Astrocyte of the cerebellum (primary cell): Measurements from ENCODE around the gene ISG15.
"Not testable (repeated sequence)": the region's sequence is repeated elsewhere in the genome, so short reads cannot be mapped to it uniquely, and the experiment has no call there.

Experiments used
- DNase-seq: peaks from one replicate; pipeline ENCODE4 v3.0.0-alpha.2; 2011; ENCODE audit warnings: low read depth
- H3K4me3 ChIP-seq: 2 replicates; pipeline ENCODE4 v1.5.1; 2011; ENCODE audit warnings: mild to moderate bottlenecking, low read depth, low read length, moderate library complexity
- in situ Hi-C: cut with HindIII; loops from 2 replicates; pipeline ENCODE4 v1.10.0; 2017; ENCODE audit warnings: low sequenced_read_pairs
- TF ChIP-seq, protein P1 (sequence below): IDR thresholded peaks from 2 replicates; pipeline ENCODE4 v1.5.1; 2012; ENCODE audit warnings: low read length, low read depth, moderate library complexity, mild to moderate bottlenecking; ENCODE audit errors: missing control alignments

ISG15 gene

DNA sequence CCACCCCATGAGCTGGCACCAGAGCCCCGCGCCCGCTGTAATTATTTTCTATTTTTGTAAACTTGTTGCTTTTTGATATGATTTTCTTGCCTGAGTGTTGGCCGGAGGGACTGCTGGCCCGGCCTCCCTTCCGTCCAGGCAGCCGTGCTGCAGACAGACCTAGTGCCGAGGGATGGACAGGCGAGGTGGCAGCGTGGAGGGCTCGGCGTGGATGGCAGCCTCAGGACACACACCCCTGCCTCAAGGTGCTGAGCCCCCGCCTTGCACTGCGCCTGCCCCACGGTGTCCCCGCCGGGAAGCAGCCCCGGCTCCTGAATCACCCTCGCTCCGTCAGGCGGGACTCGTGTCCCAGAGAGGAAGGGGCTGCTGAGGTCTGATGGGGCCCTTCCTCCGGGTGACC is 41.7 kb downstream of the ISG15 start:
- no peak for DNase-seq
- TF ChIP-seq, protein P1, sequence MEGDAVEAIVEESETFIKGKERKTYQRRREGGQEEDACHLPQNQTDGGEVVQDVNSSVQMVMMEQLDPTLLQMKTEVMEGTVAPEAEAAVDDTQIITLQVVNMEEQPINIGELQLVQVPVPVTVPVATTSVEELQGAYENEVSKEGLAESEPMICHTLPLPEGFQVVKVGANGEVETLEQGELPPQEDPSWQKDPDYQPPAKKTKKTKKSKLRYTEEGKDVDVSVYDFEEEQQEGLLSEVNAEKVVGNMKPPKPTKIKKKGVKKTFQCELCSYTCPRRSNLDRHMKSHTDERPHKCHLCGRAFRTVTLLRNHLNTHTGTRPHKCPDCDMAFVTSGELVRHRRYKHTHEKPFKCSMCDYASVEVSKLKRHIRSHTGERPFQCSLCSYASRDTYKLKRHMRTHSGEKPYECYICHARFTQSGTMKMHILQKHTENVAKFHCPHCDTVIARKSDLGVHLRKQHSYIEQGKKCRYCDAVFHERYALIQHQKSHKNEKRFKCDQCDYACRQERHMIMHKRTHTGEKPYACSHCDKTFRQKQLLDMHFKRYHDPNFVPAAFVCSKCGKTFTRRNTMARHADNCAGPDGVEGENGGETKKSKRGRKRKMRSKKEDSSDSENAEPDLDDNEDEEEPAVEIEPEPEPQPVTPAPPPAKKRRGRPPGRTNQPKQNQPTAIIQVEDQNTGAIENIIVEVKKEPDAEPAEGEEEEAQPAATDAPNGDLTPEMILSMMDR: no peak
- in situ Hi-C loops: no loop called here
- H3K4me3 ChIP-seq: no peak overlapping the region

GRCh38 chr1:1055841-1056736 is 42.8 kb downstream of the ISG15 start:
- no peak for DNase-seq
- TF ChIP-seq, protein P1: no peak
- no peak overlapping the region for H3K4me3 ChIP-seq
- in situ Hi-C loops: no loop called here

- DNase-seq, H3K4me3 ChIP-seq, in situ Hi-C loops: not testable (repeated sequence)
Measured at GRCh38 chr1:1057769-1058087, 44.4 kb downstream of the ISG15 start.

DNA sequence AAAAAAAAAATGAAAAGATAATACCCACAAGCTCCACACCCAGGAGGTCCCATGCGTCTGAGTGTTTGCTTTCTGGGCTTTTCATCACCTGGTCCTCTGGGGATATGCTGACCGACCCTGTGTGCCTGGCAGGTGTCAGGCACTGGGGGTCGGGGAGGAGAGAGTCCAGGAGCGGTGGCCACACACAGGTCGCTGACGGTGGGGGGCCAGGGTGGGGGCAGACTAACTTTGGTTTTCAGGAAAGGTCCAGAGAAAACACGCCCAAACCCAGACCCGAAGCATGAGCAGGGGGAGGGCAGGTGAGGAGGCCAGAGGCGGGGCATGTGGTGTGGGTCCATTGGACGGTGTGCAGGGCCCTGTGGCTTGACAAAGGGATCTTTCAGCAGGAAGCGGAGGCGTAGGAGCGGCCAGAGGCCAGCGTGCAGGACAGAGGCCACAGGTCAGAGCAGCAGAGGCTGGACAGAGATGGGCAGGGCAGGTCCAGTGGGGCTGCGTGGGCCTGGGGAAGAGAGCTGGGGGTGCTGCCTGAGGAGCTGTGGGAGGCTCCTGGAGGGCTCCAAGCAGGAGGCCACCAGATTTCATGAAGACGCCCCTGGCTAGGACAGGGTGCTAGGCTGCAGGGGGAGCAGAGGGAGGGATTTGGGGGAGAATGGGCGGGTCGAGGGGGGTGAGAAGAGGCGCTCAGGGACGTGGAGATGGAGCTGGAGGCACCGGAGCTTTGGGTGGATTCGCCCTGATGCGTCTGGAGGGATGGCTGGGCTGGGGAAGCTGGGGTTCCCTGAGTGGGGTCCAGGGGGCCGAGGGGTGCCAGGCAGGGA is 45.0 kb downstream of the ISG15 start:
- TF ChIP-seq, protein P1: no peak
- no peak overlapping the region for H3K4me3 ChIP-seq
- in situ Hi-C loops: no loop called here
- no peak for DNase-seq

DNA sequence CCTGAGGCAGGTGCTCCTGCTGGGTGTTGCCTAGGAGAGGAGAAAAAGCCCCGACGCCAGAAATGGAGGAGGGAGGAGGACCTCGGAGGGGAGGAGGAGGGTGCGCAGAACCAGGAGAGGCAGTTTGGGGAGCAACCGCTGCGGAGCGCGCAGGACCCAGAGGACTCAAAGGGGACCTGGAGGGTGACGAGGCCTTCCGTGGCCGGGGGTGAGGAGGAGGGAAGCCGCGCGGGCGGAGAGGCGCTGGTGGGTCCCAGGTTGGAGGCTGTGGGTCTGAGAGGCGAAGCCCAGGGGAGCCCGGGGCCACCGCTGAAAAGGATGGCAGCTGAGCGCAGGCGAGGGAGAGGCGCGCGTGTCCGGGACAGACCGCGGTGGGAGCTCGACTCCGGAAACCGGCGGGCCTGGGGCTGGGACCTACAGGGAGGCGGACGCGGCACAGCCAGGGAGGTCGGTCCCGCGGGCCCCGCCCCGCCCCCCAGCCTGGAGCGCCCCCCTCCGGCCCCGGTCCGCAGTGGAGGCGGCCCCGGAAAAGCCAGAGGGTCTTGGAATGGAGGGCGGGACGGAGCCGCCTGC is 45.7 kb downstream of the ISG15 start:
- no peak for DNase-seq
- in situ Hi-C loops: no loop called here
- TF ChIP-seq, protein P1: peak; percentile 16
- H3K4me3 ChIP-seq: peak overlapping the region; percentile 57

DNA sequence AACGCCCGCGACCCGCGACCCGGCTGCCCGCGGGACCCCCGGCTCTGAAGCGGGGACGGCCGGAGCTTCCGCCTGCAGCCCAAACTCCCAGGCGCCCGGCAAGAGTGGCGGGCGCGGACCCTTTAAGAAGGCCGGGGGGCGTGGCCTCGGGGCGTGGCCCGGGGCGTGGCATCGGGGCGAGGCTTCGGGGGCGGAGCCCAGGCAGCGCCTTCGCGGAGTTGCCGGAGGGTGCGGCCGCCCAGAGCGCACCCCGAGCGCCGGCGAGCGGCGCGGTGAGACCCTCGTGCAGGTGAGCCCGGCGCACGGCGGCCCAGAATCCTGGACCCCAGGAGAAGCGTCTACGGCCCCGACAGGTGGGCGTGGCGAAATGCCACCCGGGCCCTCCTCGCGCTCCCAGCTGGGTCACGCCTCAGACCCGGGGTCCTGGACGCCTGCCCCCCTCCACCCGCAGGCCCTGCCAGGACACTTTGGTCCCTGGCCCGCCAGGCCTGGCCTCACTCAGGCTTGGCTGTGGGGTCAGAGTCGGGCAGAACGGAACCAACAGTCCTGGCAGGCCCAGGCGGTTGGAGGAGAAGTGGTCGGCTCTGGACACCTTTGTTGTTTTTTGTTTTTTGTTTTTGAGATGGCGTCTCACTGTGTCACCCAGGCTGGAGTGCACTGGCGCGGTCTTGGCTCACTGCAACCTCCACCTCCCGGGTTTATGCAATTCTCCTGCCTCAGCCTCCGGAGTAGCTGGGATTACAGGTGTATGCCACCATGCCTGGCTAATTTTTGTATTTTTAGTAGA is 46.4 kb downstream of the ISG15 start:
- in situ Hi-C loops: no loop called here
- peak overlapping the region; percentile 57 for H3K4me3 ChIP-seq
- TF ChIP-seq, protein P1: no peak
- no peak for DNase-seq
